Parathyroid adenoma (tissue), 2 donors: ENCODE results near the gene GRK7.
"Not testable (repeated sequence)": the region's sequence is repeated elsewhere in the genome, so short reads cannot be mapped to it uniquely, and the experiment has no call there.

Experiments
- H2AFZ ChIP-seq: fragments of 300-600 bp; sonication (generic); one replicate; pipeline ENCODE4 v1.7.0; 2017; ENCODE audit warnings: antibody characterized with exemption, mild to moderate bottlenecking
- H3K27ac ChIP-seq: fragments of 300-600 bp; sonication (generic); one replicate; pipeline ENCODE4 v1.7.0; 2017
- H3K27me3 ChIP-seq: fragments of 300-600 bp; sonication (generic); one replicate; pipeline ENCODE4 v1.7.0; 2017; ENCODE audit warnings: low read length; ENCODE audit not compliant: control insufficient read depth, insufficient read depth
- H3K36me3 ChIP-seq: fragments of 300-600 bp; sonication (generic); one replicate; pipeline ENCODE4 v1.7.0; 2017; ENCODE audit warnings: low read length; ENCODE audit not compliant: control insufficient read depth, insufficient read depth
- H3K4me1 ChIP-seq: fragments of 300-600 bp; sonication (generic); one replicate; pipeline ENCODE4 v1.7.0; 2017; ENCODE audit warnings: control low read depth
- H3K4me2 ChIP-seq: fragments of 300-600 bp; sonication (generic); one replicate; pipeline ENCODE4 v1.7.0; 2017; ENCODE audit warnings: low read length
- H3K4me3 ChIP-seq: fragments of 300-600 bp; sonication (generic); one replicate; pipeline ENCODE4 v1.7.0; 2017; ENCODE audit warnings: low read depth, low read length
- H3K79me2 ChIP-seq: fragments of 300-600 bp; sonication (generic); one replicate; pipeline ENCODE4 v1.7.0; 2017; ENCODE audit warnings: control low read depth
- H3K9ac ChIP-seq: fragments of 300-600 bp; sonication (generic); one replicate; pipeline ENCODE4 v1.7.0; 2017; ENCODE audit warnings: mild to moderate bottlenecking
- H3K9me3 ChIP-seq: fragments of 300-600 bp; sonication (generic); one replicate; pipeline ENCODE4 v1.7.0; 2017; ENCODE audit warnings: low read length; ENCODE audit not compliant: control insufficient read depth
- TF ChIP-seq, protein P1 (sequence below): fragments of 300-600 bp; sonication (generic); IDR thresholded peaks from one replicate; pipeline ENCODE4 v1.7.0; 2017; ENCODE audit warnings: antibody characterized with exemption, mild to moderate bottlenecking
- donor health status: primary hyperparathyroidism.

GRK7 gene

DNA sequence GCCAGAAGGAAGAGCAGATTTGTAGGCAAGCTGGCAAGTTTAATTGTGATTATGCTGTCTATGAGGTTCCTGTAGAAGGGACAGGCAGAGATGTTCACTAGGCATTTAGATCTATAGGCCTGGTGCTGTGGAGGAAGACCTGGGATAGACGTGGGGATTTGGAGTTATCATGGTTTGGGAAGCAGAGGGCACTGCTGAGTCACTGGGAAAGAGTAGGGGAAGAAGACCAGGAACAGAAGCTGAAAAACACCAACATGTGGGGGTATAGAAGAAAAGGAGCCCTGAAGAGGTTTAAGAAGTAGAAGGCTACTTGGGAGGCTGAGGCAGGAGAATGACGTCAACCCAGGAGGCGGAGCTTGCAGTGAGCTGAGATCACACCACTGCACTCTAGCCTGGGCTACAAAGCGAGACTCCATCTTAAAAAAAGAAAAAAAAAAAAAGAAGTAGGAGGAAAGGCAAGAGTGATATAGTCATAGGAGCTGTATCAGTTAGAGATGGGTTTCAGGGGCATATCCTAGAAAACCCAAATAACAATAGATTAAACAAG is 19.3 kb downstream of the GRK7 start:
- Histone ChIP-seq H3K9ac (no peak overlapping the region), H3K27ac (no peak overlapping the region), H3K4me2 (no peak overlapping the region), H3K79me2 (no peaks in the 10 kb centered on the region), H3K36me3 (no peaks in the 10 kb centered on the region), H3K4me3 (no peak overlapping the region), H3K27me3 (no peaks in the 10 kb centered on the region), H3K9me3 (no peaks in the 10 kb centered on the region), H2AFZ (no peak overlapping the region), H3K4me1 (no peaks in the 10 kb centered on the region)
- TF ChIP-seq, protein P1, sequence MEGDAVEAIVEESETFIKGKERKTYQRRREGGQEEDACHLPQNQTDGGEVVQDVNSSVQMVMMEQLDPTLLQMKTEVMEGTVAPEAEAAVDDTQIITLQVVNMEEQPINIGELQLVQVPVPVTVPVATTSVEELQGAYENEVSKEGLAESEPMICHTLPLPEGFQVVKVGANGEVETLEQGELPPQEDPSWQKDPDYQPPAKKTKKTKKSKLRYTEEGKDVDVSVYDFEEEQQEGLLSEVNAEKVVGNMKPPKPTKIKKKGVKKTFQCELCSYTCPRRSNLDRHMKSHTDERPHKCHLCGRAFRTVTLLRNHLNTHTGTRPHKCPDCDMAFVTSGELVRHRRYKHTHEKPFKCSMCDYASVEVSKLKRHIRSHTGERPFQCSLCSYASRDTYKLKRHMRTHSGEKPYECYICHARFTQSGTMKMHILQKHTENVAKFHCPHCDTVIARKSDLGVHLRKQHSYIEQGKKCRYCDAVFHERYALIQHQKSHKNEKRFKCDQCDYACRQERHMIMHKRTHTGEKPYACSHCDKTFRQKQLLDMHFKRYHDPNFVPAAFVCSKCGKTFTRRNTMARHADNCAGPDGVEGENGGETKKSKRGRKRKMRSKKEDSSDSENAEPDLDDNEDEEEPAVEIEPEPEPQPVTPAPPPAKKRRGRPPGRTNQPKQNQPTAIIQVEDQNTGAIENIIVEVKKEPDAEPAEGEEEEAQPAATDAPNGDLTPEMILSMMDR, result no peak

DNA sequence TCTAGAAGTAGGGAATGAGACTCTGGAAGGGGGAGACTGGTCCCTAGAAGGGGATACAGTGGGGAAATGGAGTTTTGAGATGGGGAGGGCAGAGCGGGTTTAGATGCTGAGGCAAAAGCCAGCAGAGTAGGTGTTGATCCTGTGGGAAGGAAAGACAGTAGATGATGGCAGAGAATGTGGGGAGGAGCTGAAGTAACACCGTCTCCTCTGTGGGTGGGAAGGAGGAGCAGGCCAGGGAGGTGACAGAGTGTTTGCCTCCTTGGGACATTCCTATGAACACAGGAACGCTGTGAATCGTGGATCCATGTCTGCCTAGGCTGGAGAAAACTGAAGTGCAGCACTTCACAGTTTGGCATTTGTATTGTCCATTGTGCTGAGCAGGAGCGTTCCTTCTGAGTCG is 20.4 kb downstream of the GRK7 start:
- Histone ChIP-seq H3K4me1 (no peaks in the 10 kb centered on the region), H2AFZ (no peak overlapping the region), H3K79me2 (no peaks in the 10 kb centered on the region), H3K9me3 (no peaks in the 10 kb centered on the region), H3K27me3 (no peaks in the 10 kb centered on the region), H3K27ac (no peak overlapping the region), H3K36me3 (no peaks in the 10 kb centered on the region), H3K4me3 (no peak overlapping the region), H3K9ac (no peak overlapping the region), H3K4me2 (no peak overlapping the region)
- TF ChIP-seq, protein P1, result no peak

DNA sequence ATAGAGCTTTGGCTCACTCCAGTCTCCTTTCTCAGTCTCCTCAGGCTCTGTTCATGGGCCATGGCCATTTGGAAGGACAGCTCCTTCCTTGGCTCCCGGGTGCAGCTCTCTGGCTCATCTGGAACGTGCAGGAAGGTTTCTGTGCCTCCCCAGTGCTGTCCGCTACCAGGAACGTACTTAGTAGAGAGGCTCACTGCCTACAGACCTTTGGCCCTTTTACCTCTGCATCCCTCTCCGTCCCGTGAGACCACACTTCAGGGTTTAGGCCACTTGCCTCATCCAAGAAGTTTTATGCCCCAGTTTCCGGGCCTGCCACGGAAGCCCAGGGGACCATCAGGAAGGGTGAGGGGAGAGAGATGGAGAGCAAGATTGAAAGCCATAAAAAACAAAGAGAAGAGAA is 20.9 kb downstream of the GRK7 start:
- Histone ChIP-seq H3K4me2 (no peak overlapping the region), H3K27ac (no peak overlapping the region), H2AFZ (no peak overlapping the region), H3K4me1 (no peaks in the 10 kb centered on the region), H3K27me3 (no peaks in the 10 kb centered on the region), H3K36me3 (no peaks in the 10 kb centered on the region), H3K79me2 (no peaks in the 10 kb centered on the region), H3K4me3 (no peak overlapping the region), H3K9me3 (no peaks in the 10 kb centered on the region), H3K9ac (no peak overlapping the region)
- TF ChIP-seq, protein P1, result no peak

DNA sequence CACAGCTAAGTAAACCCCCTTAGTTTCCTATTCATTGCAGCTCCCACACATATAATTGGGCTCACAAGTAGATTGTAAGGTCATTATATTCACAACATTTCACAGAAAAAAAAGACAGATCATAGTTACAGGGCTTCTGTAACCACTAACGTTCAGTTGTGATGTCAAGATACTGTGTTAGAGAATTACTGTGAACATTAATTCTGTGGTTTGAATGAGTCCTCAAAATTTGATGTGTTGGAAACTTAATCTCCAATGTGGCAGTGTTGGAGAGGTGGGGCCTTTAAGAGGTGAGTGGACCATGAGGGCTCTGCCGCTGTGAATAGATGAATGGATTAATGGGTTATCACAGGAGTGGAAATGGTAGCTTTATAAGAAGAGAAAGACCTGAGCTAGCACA is 21.3 kb downstream of the GRK7 start:
- Histone ChIP-seq H3K27me3 (no peaks in the 10 kb centered on the region), H3K4me2 (no peak overlapping the region)

DNA sequence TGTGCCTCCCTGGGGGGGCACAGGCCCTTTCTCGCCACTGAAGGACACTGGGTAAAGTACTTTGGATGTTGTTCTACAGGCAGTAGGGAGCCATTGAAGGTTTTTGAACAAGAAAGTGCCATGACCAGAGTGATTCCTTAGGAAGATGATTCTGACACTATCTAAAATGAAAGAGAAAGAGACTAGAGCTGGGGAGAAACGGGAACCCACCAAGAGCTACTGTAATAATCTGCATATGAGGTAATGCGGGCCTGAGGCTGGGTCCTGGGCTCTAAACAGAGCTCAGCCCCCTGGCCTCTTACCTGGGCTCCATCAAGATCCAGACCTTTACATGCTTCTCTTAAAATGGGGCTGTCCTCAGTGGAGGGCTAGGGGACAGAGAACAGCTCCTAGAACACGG is 24.9 kb downstream of the GRK7 start:
- H3K9me3 ChIP-seq, result no peaks in the 10 kb centered on the region
- no peaks in the 10 kb centered on the region for H3K4me1 ChIP-seq
- H3K4me2 ChIP-seq, result no peak overlapping the region
- TF ChIP-seq, protein P1, result no peak
- H3K27ac ChIP-seq, result no peak overlapping the region
- no peaks in the 10 kb centered on the region for H3K36me3 ChIP-seq
- H2AFZ ChIP-seq, result no peak overlapping the region
- no peaks in the 10 kb centered on the region for H3K79me2 ChIP-seq
- H3K9ac ChIP-seq, result no peak overlapping the region
- no peak overlapping the region for H3K4me3 ChIP-seq
- no peaks in the 10 kb centered on the region for H3K27me3 ChIP-seq

More for the DNA sequence above, 21.3 kb downstream of the GRK7 start:
- no peaks in the 10 kb centered on the region for H3K4me1 ChIP-seq
- H3K9me3 ChIP-seq, result no peaks in the 10 kb centered on the region
- H3K4me3 ChIP-seq, result no peak overlapping the region
- no peak overlapping the region for H3K9ac ChIP-seq
- H3K36me3 ChIP-seq, result no peaks in the 10 kb centered on the region
- H3K27ac ChIP-seq, result no peak overlapping the region
- H3K79me2 ChIP-seq, result no peaks in the 10 kb centered on the region
- H2AFZ ChIP-seq, result no peak overlapping the region
- TF ChIP-seq, protein P1, result no peak

DNA sequence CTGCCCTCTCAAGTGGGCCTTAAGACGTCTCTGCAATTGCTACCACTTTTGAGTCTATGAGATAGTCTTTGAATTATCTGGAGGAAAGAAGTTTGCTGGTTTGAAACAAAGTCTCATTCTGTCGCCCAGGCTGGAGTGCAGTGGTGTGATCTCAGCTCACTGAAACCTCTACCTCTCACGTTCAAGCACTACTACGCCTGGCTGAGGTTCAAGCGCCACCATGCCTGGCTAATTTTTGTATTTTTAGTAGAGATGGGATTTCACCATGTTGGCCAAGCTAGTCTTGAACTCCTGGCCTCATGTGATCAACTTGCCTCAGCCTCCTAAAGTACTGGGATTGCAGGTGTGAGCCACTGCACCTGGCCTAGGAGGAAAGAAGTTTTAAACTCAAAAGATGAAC is 25.5 kb downstream of the GRK7 start:
- H3K4me2 ChIP-seq, H3K9me3 ChIP-seq, H3K27ac ChIP-seq, H2AFZ ChIP-seq, H3K79me2 ChIP-seq, H3K27me3 ChIP-seq, H3K4me1 ChIP-seq, H3K9ac ChIP-seq, H3K4me3 ChIP-seq, H3K36me3 ChIP-seq: not testable (repeated sequence)
